Mesenchymal stem cell (in vitro differentiated cells and primary cell): Measurements from ENCODE around the gene SLC12A4.
A peak's percentile ranks its signal among the peaks of the same experiment; 100 is the strongest.

Experiments
- DNase-seq: peaks from one replicate; pipeline ENCODE4 v3.0.0-alpha.2; 2013
- H2AFZ ChIP-seq: one replicate; pipeline ENCODE4 v1.6.1; 2013; ENCODE audit warnings: low read depth, mild to moderate bottlenecking, control low read depth, inconsistent platforms, low read length, moderate library complexity
- H2AK5ac ChIP-seq: 2 replicates; pipeline ENCODE4 v1.6.1; 2013; ENCODE audit warnings: low read length, moderate library complexity, mild to moderate bottlenecking, inconsistent platforms; ENCODE audit not compliant: severe bottlenecking
- H2BK120ac ChIP-seq: one replicate; pipeline ENCODE4 v1.6.1; 2013; ENCODE audit warnings: low read depth, mild to moderate bottlenecking, inconsistent platforms, low read length, moderate library complexity
- H2BK12ac ChIP-seq, 2 experiments: one replicate each; pipeline ENCODE4 v1.6.1; 2013; ENCODE audit warnings: inconsistent platforms in 2 of 2, low read length in 2 of 2, mild to moderate bottlenecking in 2 of 2, moderate library complexity in 2 of 2, control low read depth in 1 of 2
- H2BK15ac ChIP-seq: one replicate; pipeline ENCODE4 v1.6.1; 2013; ENCODE audit warnings: mild to moderate bottlenecking, low read depth, inconsistent platforms; ENCODE audit not compliant: poor library complexity, severe bottlenecking
- H2BK5ac ChIP-seq: 2 replicates; pipeline ENCODE4 v1.6.1; 2013; ENCODE audit warnings: low read depth, mild to moderate bottlenecking, low read length, control low read depth, inconsistent platforms; ENCODE audit not compliant: poor library complexity, severe bottlenecking
- H3K14ac ChIP-seq, 2 experiments: one replicate each; pipeline ENCODE4 v1.6.1; 2013; ENCODE audit warnings: inconsistent platforms in 2 of 2, low read length in 2 of 2, control low read depth in 1 of 2, mild to moderate bottlenecking in 1 of 2, moderate library complexity in 1 of 2
- H3K18ac ChIP-seq, 2 experiments: one replicate each; pipeline ENCODE4 v1.6.1; 2013; ENCODE audit warnings: inconsistent platforms in 2 of 2, low read length in 2 of 2, control low read depth in 1 of 2, low read depth in 1 of 2, mild to moderate bottlenecking in 1 of 2
- H3K23ac ChIP-seq, 2 experiments: one replicate each; pipeline ENCODE4 v1.6.1; 2013; ENCODE audit warnings: inconsistent platforms in 2 of 2, low read length in 2 of 2, mild to moderate bottlenecking in 2 of 2, moderate library complexity in 2 of 2, control low read depth in 1 of 2
- H3K27ac ChIP-seq: 2 replicates; pipeline ENCODE4 v1.5.1; 2013; ENCODE audit warnings: mild to moderate bottlenecking, moderate library complexity, low read length, control low read depth, inconsistent platforms; ENCODE audit not compliant: poor library complexity, severe bottlenecking
- H3K27me3 ChIP-seq, 2 experiments: 2 replicates each; pipeline versions ENCODE4 v1.6.1 to v1.7.0; 2013; ENCODE audit warnings: low read length in 2 of 2, mild to moderate bottlenecking in 2 of 2, moderate library complexity in 2 of 2, control low read depth in 1 of 2, inconsistent platforms in 1 of 2; ENCODE audit not compliant: control insufficient read depth in 1 of 2, insufficient read depth in 1 of 2
- H3K36me3 ChIP-seq, 2 experiments: 2 replicates each; pipeline versions ENCODE4 v1.6.1 to v1.7.0; 2013; ENCODE audit warnings: low read length in 2 of 2, control low read depth in 1 of 2, inconsistent platforms in 1 of 2, low read depth in 1 of 2, mild to moderate bottlenecking in 1 of 2; ENCODE audit not compliant: insufficient read depth in 2 of 2, control insufficient read depth in 1 of 2
- H3K4ac ChIP-seq, 2 experiments: one replicate each; pipeline ENCODE4 v1.6.1; 2013; ENCODE audit warnings: inconsistent platforms in 2 of 2, low read length in 2 of 2, mild to moderate bottlenecking in 2 of 2, moderate library complexity in 2 of 2, control low read depth in 1 of 2, low read depth in 1 of 2
- H3K4me1 ChIP-seq: 2 replicates; pipeline ENCODE4 v1.6.1; 2013; ENCODE audit warnings: low read depth, low read length, control low read depth; ENCODE audit not compliant: control insufficient read depth, insufficient read depth
- H3K4me2 ChIP-seq: 2 replicates; pipeline ENCODE4 v1.6.1; 2013; ENCODE audit warnings: low read length, mild to moderate bottlenecking, inconsistent platforms; ENCODE audit not compliant: poor library complexity, severe bottlenecking
- H3K4me3 ChIP-seq, 2 experiments: 2 replicates each; pipeline versions ENCODE4 v1.5.1 to v1.7.0; 2013; ENCODE audit warnings: low read length in 2 of 2, mild to moderate bottlenecking in 2 of 2, control low read depth in 1 of 2, low read depth in 1 of 2; ENCODE audit not compliant: insufficient read depth in 1 of 2
- H3K79me1 ChIP-seq: replicated peaks from 2 replicates; pipeline ENCODE4 v1.6.1; 2013; ENCODE audit warnings: mild to moderate bottlenecking, control low read depth, low read length, inconsistent platforms; ENCODE audit not compliant: poor library complexity, severe bottlenecking
- H3K9ac ChIP-seq: 2 replicates; pipeline ENCODE4 v1.7.0; 2013; ENCODE audit warnings: mild to moderate bottlenecking, low read length, moderate library complexity
- H3K9me3 ChIP-seq: 2 replicates; pipeline ENCODE4 v1.7.0; 2013; ENCODE audit warnings: mild to moderate bottlenecking, low read length; ENCODE audit not compliant: control insufficient read depth
- H4K8ac ChIP-seq: one replicate; pipeline ENCODE4 v1.6.1; 2013; ENCODE audit warnings: inconsistent platforms, mild to moderate bottlenecking, low read length, moderate library complexity
- H4K91ac ChIP-seq: one replicate; pipeline ENCODE4 v1.6.1; 2013; ENCODE audit warnings: mild to moderate bottlenecking, low read length, inconsistent platforms
- WGBS: methylation state at CpG from one replicate; pipeline ENCODE4 v1.1.7; 2013; ENCODE audit warnings: mixed read lengths; 5-methylcytosine and 5-hydroxymethylcytosine counted together

Gene SLC12A4

GRCh38 chr16:67944690-67945391 lies 23.6 kb downstream of the SLC12A4 start:
- H2AK5ac ChIP-seq, result no peak overlapping the region
- no peak overlapping the region for H3K18ac ChIP-seq
- H4K8ac ChIP-seq, result no peak overlapping the region
- peak overlapping the region; percentile 65 for H3K9ac ChIP-seq
- no peak overlapping the region for H2BK120ac ChIP-seq
- H4K91ac ChIP-seq, result no peak overlapping the region
- 96% methylated on average over 24 of the region's 24 CpGs for WGBS
- DNase-seq, result no peak
- no peak overlapping the region for H3K4ac ChIP-seq
- no peak overlapping the region for H3K14ac ChIP-seq
- H3K79me1 ChIP-seq, result peaks cover 45% of the 10 kb centered on the region
- H3K23ac ChIP-seq, result no peak overlapping the region
- H3K4me1 ChIP-seq, result peaks cover 21% of the 10 kb centered on the region
- peaks cover 89 to 97% of the 10 kb centered on the region in 2 experiments for H3K36me3 ChIP-seq
- no peaks in the 10 kb centered on the region for H3K27me3 ChIP-seq
- no peak overlapping the region for H2AFZ ChIP-seq
- no peak overlapping the region for H3K4me3 ChIP-seq
- no peak overlapping the region for H2BK15ac ChIP-seq
- H3K27ac ChIP-seq, result no peak overlapping the region
- H2BK12ac ChIP-seq, result no peak overlapping the region
- H2BK5ac ChIP-seq, result no peak overlapping the region
- no peaks in the 10 kb centered on the region for H3K9me3 ChIP-seq
- H3K4me2 ChIP-seq, result no peak overlapping the region

GRCh38 chr16:67943619-67944504 lies 24.6 kb downstream of the SLC12A4 start, which contains the start of gene LCAT:
Gene LCAT, minus strand, starts transcription at chr16:67944120. Its CDS starts 19 bp downstream, at chr16:67944101.
- no peak within 1 kb of the TSS for H3K18ac ChIP-seq
- H4K8ac ChIP-seq, result no peak within 1 kb of the TSS
- H3K4me2 ChIP-seq, result no peak within 1 kb of the TSS
- no peak within 1 kb of the TSS for H2BK15ac ChIP-seq
- no peak within 1 kb of the TSS for H2BK5ac ChIP-seq
- peaks cover 37% of the 10 kb centered on the region for H3K79me1 ChIP-seq
- no peaks in the 10 kb centered on the region for H3K27me3 ChIP-seq
- no peak within 1 kb of the TSS for H2AK5ac ChIP-seq
- no peak within 1 kb of the TSS for H3K14ac ChIP-seq
- H2BK12ac ChIP-seq, result no peak within 1 kb of the TSS
- H3K9me3 ChIP-seq, result no peaks in the 10 kb centered on the region
- H2BK120ac ChIP-seq, result no peak within 1 kb of the TSS
- no peak for DNase-seq
- H3K36me3 ChIP-seq, result peaks cover 87 to 96% of the 10 kb centered on the region in 2 experiments
- H3K23ac ChIP-seq, result no peak within 1 kb of the TSS
- no peak within 1 kb of the TSS for H2AFZ ChIP-seq
- WGBS, result 90% methylated on average over 23 of the region's 23 CpGs
- H3K9ac ChIP-seq, result peak within 1 kb of the TSS; percentile 65
- no peak within 1 kb of the TSS for H3K4ac ChIP-seq
- H3K4me1 ChIP-seq, result peaks cover 21% of the 10 kb centered on the region
- no peak within 1 kb of the TSS for H3K27ac ChIP-seq
- peak within 1 kb of the TSS in 1 of 2 experiments; percentile 33 for H3K4me3 ChIP-seq
- peak within 1 kb of the TSS; percentile 8 for H4K91ac ChIP-seq

DNA sequence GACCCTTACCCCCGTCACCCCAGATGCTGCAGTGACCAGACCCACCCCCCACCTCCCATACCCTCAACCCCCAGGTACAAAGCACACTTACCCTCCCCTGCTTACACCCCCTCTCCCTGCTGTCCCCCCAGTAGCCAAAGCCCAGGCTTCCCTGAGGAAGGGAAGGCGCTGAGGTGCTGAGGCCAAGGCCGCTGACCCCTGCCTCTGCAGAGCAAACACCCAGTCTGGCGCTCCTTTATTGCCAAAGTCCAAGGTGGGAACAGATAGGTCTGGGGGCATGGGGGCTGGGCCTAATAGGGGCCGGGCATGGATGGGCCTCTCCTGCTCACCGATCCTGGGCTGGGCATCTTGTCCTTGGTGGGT lies 25.2 kb downstream of the SLC12A4 start:
- Histone ChIP-seq H4K91ac (peak overlapping the region; percentile 8), H2AK5ac (no peak overlapping the region), H3K4me3 (no peak overlapping the region), H3K9me3 (no peaks in the 10 kb centered on the region), H3K27ac (no peak overlapping the region), H3K36me3 (peaks cover 80 to 90% of the 10 kb centered on the region in 2 experiments), H2AFZ (no peak overlapping the region), H2BK15ac (no peak overlapping the region), H2BK120ac (no peak overlapping the region), H3K14ac (no peak overlapping the region), H3K27me3 (no peaks in the 10 kb centered on the region), H3K4me2 (no peak overlapping the region), H2BK5ac (no peak overlapping the region), H3K4me1 (peaks cover 19% of the 10 kb centered on the region), H4K8ac (no peak overlapping the region), H3K18ac (no peak overlapping the region), H2BK12ac (no peak overlapping the region), H3K9ac (peak overlapping the region; percentile 65), H3K4ac (no peak overlapping the region), H3K79me1 (peaks cover 31% of the 10 kb centered on the region), H3K23ac (no peak overlapping the region)
- 95% methylated on average over 6 of the region's 6 CpGs for WGBS
- DNase-seq, result no peak
